Kasumi-1 (cell line): ENCODE measurements around the gene GPRIN2.
"Not testable (repeated sequence)": the region's sequence is repeated elsewhere in the genome, so short reads cannot be mapped to it uniquely, and the experiment has no call there.

ENCODE experiments used
- DNase-seq, 2 experiments: peaks; one replicate each; lab custom pipeline; 2025; lab: John Stamatoyannopoulos, UW

GPRIN2 gene

GRCh38 chr10:46556515-46557318 lies at the start of gene GPRIN2:
Gene GPRIN2 (minus strand): TSS chr10:46556658. CDS start chr10:46550736, 5,922 bp downstream.
- DNase-seq, result no peak

DNA sequence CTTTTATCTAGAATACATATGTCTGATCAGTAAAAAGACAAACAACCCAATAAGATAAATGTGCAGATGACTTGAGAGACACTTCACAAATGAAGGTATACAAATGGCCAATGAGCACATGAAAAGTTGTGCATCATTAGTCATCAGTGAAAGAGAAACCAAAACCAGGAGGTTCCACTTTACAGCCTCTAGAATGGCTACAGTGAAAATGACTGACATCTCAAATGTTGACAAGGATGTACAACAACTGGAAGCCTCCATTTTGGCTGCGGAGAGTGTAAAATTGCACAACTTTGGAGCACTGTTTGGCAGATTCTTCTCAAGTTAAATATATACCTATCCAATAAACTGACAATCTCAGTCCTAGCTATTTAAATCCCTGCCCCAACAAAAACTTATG lies 44.1 kb upstream of the GPRIN2 start:
- not testable (repeated sequence) for DNase-seq

DNA sequence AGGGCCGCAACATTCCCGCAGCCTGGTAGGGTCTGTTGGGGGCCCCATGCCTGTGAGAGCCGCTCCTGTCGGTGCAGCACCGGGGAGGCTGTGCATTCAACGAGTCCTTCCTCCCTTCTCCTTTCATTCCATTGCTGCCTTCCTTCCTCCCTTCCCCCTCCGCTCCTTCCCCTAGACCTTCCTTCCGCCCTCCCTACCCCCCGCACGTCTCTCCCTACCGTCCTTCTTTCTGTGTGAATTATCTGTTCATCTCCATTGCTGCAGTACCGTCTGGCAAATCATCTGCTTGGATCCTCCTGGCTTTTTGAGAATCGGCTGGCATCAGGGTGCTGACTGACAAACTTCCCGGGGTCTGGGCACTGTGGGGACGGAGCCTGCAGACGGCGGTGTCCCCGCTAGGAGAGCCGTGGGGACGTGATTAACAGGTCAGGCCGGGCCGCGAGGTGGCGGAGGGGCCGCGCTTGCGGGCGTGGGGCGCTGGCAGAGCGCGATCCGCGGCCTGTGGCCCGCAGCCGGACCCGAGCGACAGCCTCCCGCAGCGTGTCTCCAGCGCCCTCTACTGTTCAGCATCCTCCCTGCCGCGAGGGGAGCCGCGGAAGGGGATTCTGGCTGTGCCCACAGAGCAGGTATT lies 41.3 kb upstream of the GPRIN2 start:
- not testable (repeated sequence) for DNase-seq

- DNase-seq, result not testable (repeated sequence)
Measured at GRCh38 chr10:46596570-46596969, 40.1 kb upstream of the GPRIN2 start.

DNA sequence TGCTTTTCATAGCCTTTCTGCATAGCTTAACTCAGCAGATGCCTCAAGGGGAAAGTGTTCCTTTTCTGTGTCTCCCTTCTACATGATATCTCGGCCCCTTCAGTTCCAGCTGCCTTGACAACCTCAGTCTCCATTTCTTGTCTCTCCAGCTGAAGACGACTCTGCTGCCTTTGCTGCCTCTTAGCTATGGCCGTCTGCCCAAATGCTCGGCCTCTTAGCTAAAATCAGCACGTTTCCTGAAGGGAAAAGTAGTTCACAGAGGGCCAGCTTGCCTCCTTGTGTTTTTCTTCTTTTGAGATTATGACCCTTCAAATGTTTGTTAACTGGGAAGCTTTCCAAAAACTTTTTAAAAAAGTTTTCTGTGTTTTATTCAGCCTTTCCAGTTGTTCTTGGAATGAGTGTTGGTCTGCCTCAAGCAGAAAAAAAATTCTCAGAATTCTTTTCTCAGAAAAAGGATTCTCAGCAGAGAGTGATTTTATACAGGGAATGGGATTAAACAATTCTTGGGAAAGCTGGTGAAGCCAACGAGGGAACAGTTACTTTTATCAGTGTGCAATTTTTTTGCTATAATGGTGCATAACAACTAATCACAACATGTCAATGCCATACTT lies 38.1 kb upstream of the GPRIN2 start:
- DNase-seq, result not testable (repeated sequence)

DNA sequence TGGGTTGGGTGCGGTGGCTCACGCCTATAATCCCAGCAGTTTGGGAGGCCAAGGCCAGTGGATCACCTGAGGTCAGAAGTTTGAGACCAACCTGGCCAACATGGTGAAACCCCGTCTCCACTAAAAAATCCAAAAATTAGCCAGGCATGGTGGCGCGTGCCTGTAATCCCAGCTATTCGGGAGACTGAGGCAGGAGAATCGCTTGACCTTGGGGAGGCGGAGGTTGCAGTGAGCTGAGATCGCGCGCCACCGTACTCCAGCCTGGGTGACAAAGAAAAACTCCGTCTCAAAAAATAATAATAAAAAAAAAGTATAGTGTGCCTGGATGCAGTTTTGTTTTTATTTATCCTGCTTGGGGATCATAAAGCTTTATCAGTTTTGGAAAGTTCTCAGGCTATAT lies 36.8 kb upstream of the GPRIN2 start:
- not testable (repeated sequence) for DNase-seq

DNA sequence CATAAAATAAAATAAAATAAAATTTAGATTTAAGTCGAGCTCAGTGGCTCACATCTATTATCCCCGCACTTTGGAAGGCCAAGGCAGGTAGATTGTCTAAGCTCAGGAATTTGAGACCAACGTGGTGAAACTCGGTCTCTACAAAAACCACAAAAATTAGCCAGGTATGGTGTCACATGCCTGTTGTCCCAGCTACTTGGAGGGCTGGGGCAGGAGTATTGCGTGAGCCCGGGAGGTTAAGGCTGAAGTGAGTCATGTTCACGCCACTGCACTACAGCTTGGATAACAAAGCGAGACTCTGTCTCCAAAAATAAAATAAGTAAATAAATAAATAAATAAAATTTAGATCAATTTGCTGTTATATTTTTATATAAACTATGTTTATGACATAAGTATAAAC lies 34.6 kb upstream of the GPRIN2 start:
- DNase-seq, result not testable (repeated sequence)

DNA sequence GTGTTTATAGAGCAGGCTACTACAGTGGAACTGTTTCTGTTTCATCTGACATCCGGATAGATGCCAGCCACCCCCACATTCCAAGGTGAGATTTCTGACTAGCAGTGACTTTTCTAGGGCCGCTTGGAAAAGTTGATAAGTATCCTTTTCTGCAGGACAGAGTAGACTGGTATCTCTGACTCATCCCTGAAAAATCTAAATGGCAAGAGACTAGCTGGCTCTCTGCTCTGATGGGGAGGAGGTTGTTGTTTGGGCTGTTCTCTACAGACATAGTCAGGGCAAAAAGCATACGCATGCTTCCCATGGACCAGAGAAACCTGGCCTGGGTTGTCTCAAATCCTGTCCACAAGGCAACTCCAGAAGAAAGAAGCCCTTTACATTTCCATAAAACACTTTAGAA lies 33.1 kb upstream of the GPRIN2 start:
- DNase-seq, result not testable (repeated sequence)

- DNase-seq, result not testable (repeated sequence)
Measured at GRCh38 chr10:46588221-46588620, 31.8 kb upstream of the GPRIN2 start.

- not testable (repeated sequence) for DNase-seq
Measured at GRCh38 chr10:46587546-46587945, 31.1 kb upstream of the GPRIN2 start.

GRCh38 chr10:46585246-46585645 lies 28.8 kb upstream of the GPRIN2 start:
- DNase-seq, result not testable (repeated sequence)

- DNase-seq, result not testable (repeated sequence)
Measured at GRCh38 chr10:46584196-46584595, 27.7 kb upstream of the GPRIN2 start.

DNA sequence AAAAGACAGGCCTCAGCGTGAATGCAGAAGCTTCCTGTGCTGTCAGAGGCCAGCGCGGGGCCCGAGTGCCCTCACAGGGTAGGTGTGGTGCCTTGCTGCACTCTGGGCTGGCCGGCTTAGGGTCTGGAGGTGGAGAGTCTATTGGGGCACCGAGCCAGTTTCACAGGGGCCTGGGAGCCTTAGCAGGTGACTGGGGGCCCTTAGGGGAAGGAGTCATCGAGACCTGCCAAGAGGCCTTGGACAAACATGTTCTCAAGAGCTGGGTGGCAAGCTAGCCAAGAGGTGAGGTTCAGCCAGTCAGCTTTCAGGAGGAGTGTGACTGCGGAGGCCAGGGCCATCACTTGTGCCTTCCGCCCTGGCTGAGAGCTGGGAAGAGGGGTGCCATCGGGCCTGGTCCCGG lies 26.1 kb upstream of the GPRIN2 start:
- DNase-seq, result not testable (repeated sequence)

DNA sequence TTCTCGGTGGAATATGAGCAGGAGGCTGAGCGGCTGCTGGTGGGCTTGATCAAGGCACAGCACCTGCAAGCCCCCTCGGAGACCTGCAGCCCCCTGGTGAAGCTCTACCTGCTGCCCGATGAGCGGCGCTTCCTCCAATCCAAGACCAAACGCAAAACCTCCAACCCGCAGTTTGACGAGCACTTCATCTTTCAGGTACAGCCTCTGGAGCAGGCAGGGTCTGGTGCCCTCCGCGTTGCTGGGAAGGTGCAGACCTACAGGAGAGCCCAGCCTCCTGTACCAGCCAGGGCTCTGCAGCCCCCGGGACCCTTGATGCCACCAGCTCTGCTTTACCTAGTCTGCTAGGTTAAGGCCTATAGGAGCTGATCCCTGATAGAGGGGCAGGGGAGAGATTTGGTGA lies 25.5 kb upstream of the GPRIN2 start:
- not testable (repeated sequence) for DNase-seq

GRCh38 chr10:46579378-46579777 lies 22.9 kb upstream of the GPRIN2 start:
- not testable (repeated sequence) for DNase-seq

DNA sequence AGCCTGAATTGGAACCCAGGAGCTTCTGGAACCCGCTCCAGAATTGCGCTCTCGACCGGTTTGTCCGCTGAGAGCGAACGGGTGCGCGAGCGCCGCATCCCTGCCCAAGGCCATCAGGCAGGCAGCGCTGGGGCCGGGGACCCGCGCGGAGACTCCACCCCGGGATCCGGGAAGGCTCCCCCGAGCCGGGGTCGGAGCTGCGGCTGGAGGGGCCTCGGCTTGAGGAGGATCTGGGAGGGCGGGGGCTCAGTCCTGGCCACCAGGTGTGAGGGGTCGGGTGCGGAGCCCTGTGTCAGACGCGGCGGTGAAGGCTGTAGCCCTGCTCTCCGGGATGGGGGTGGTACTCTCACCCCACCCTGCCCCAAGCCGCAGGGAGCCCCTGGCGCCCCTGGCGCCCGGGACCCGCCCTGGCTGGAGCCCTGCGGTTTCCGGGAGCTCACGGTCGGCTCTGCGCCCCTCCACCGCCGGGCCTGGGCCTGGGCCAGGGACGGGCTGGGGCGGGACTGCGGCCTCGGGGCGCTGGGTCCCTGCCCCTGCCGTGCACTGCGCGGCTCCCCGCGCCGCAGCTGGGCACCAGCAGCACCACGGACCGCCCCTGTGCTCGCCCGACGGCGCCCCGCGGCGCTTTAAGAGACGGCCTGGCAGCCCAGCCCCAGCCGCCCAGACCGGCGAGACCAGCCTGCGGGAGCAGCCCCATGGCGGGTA lies 22.2 kb upstream of the GPRIN2 start, which contains the start of gene SYT15:
SYT15 (plus strand) TSS at position 655 of the 705 bp plus-strand sequence; CDS start at position 696, 41 bp downstream.
- DNase-seq, result not testable (repeated sequence)

DNA sequence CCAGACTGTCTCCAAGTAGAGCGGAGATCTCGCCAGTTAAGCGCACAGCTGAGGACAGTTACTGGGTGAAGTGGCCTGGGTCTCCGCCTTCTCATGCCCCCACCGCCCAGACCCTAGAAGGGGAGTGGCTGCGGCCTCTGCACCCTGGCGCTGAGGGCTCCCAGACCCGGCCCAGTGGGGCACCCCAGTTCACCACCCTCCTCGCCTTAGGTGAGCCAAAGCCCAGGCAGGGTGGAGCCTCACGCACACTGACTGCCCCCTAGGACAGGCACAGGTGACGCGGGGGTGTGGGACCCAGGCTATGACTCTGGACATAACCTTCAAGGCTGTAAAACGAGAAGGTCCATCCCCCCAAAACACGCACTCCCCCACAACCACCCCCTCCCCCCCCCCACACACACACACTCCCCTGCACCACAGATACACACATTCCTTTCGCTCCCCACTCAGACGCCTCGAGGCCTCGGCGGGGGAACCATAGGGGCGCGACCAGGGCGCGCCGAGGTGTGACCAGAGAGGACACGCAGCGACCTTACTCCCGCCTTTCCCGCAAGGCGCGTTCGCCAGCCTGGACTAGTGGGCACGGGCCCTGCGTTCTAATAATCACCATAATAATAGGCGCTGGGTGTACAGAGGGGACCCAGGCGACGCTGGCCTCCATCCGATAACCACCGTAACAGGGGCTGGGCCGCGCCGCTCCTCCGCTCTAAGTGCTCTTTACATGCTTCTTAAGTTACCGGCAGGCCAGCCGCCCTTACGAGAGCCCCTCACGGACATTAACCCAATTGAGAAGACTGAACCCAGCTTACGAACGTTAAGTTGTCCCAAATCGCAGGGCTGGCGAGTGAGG lies 21.4 kb upstream of the GPRIN2 start:
- not testable (repeated sequence) for DNase-seq

GRCh38 chr10:46573884-46574283 lies 17.4 kb upstream of the GPRIN2 start:
- DNase-seq, result not testable (repeated sequence)

DNA sequence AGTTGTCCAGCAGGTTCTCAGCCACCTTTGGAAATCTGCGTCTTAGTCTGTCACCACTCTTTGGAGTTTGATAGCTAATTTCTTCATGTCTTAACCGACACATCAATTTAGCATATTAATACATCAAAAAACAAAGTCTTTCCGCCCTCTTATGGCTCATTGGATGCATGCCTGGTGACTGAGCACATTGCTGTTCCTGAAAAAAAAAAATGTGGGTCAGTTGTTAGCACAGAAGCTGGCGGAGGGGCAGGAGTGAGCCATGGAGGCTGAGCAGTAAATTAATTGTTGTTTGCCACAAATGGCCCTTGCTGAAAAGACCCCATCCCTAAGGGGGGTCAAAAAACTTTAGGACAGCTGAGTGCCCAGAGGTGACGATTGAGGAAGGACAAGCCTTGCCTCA lies 16.9 kb upstream of the GPRIN2 start:
- not testable (repeated sequence) for DNase-seq

DNA sequence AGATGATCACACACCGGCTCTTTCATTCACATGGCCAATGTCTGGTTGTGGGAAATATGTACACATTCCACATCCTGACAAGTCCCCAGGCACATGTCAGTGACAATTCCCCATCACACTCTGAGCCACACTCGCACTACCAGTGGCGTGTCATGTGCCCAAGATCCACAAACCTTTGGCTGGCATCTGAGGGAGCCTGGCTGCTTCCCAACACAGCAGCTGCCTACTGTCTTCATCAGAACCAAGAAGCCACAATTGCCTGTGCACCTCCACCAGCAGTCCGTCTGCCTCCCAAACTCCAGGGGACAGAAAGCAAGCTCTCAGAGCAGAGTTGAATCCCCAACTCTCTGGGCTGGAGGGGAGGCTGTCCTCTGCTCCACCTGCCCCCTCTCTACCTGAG lies 16.3 kb upstream of the GPRIN2 start:
- not testable (repeated sequence) for DNase-seq

DNA sequence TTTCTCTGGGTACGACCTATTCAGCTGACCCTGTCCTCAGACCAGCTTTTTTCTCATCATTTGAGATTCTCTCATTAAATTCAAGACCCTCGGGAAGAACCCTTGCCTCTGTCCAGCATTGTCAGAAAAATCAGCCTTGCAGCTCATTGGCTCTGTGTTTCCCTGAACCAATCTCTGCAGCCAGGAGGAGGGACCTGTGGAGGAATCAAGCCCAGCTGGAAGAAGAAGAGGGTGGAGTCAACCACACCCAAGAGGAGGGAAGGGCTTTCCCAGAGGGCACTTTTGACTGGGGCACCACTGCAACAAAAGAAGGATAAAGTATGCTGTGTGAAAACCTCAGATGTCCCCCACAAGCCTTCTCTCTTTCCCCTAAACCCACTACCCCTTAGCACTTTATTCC lies 14.2 kb upstream of the GPRIN2 start:
- not testable (repeated sequence) for DNase-seq
